ENCODE data around the gene BASP1.

BASP1 gene

DNA sequence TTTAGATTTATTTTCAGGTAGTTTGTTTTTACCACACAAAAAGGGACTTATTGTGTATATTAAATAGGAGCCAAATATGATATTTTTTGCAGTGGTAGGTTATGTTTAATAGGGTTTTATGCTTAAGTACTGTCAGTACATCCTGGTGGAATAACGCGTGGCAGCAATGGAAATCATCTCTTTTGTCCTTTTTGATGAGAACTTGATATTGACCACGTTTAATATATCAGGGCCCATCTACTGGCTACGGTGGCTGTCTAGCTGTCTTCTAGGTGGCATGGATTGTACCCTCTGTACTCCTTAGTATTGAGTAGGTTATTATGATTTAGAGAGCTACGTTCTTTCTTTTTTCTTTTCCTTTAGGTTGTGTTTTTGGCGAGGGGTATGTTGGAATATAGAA lies 2.6 kb downstream of the BASP1 start:
- DNase-seq (ENCODE audit: extremely low read depth, insufficient read length), result no peak
- Histone ChIP-seq H3K36me3 (ENCODE audit: control insufficient read depth, insufficient read depth, low read length) (no peaks in the 10 kb centered on the region), H3K4me3 (replicated peaks; ENCODE audit: low read depth, low read length) (no peak overlapping the region), H3K27me3 (replicated peaks; ENCODE audit: control insufficient read depth, insufficient read depth, low read length) (no peaks in the 10 kb centered on the region)
- TF ChIP-seq, protein P1, sequence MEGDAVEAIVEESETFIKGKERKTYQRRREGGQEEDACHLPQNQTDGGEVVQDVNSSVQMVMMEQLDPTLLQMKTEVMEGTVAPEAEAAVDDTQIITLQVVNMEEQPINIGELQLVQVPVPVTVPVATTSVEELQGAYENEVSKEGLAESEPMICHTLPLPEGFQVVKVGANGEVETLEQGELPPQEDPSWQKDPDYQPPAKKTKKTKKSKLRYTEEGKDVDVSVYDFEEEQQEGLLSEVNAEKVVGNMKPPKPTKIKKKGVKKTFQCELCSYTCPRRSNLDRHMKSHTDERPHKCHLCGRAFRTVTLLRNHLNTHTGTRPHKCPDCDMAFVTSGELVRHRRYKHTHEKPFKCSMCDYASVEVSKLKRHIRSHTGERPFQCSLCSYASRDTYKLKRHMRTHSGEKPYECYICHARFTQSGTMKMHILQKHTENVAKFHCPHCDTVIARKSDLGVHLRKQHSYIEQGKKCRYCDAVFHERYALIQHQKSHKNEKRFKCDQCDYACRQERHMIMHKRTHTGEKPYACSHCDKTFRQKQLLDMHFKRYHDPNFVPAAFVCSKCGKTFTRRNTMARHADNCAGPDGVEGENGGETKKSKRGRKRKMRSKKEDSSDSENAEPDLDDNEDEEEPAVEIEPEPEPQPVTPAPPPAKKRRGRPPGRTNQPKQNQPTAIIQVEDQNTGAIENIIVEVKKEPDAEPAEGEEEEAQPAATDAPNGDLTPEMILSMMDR (IDR thresholded peaks at IDR 0.05; ENCODE audit: insufficient read depth, low read length, poor library complexity, severe bottlenecking), result no peak

- no peak for DNase-seq (ENCODE audit: extremely low read depth, insufficient read length)
- TF ChIP-seq, protein P1 (IDR thresholded peaks at IDR 0.05; ENCODE audit: insufficient read depth, low read length, poor library complexity, severe bottlenecking), result no peak
- Histone ChIP-seq H3K27me3 (replicated peaks; ENCODE audit: control insufficient read depth, insufficient read depth, low read length) (no peaks in the 10 kb centered on the region), H3K4me3 (replicated peaks; ENCODE audit: low read depth, low read length) (no peak overlapping the region), H3K36me3 (ENCODE audit: control insufficient read depth, insufficient read depth, low read length) (no peaks in the 10 kb centered on the region)
These were observed 3.0 kb downstream of the BASP1 start for GRCh38 chr5:17220469-17220868.

DNA sequence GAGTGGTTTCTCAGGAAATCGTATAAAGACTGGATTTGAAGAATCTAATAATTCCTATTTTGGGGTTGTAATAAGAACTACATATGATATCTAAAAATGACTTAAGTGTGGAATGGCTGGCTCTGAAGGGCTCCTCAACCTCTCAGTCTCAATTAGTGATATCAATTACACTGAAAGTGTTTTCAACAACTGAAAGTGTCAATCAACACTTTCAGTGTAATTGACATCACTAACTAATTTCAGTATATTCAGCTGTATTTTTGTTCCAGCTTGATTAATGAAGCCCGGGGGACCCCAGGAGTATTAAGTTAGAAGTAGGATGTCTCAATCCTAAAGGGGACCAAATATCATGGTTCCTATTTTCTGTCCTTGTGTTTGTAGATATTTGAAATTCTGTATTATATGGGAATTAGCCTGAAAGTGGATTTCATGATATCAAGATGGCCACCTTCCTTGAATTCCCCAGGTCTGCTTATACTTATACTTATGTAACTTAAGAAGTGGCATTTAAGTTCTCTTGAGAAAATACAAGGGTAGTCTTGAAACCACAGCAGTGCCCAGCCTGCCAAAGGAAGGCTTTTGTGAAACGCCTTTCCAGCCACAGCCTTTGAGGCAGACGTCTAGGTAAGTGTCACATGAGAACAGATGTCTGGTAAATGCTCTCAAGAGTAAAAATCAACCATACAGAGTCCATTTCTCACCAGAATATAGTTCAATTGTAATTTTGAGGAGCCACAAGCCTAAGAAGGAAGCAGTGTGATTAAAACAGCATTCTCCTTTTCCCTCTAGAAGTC lies 4.6 kb downstream of the BASP1 start:
- H3K36me3 ChIP-seq (ENCODE audit: control insufficient read depth, insufficient read depth, low read length), result no peaks in the 10 kb centered on the region
- no peak overlapping the region for H3K4me3 ChIP-seq (replicated peaks; ENCODE audit: low read depth, low read length)
- TF ChIP-seq, protein P1 (IDR thresholded peaks at IDR 0.05; ENCODE audit: insufficient read depth, low read length, poor library complexity, severe bottlenecking), result no peak
- H3K27me3 ChIP-seq (replicated peaks; ENCODE audit: control insufficient read depth, insufficient read depth, low read length), result no peaks in the 10 kb centered on the region
- no peak for DNase-seq (ENCODE audit: extremely low read depth, insufficient read length)

GRCh38 chr5:17222664-17223063 lies 5.2 kb downstream of the BASP1 start:
- TF ChIP-seq, protein P1 (IDR thresholded peaks at IDR 0.05; ENCODE audit: insufficient read depth, low read length, poor library complexity, severe bottlenecking), result no peak
- Histone ChIP-seq H3K27me3 (replicated peaks; ENCODE audit: control insufficient read depth, insufficient read depth, low read length) (no peaks in the 10 kb centered on the region), H3K36me3 (ENCODE audit: control insufficient read depth, insufficient read depth, low read length) (no peaks in the 10 kb centered on the region), H3K4me3 (replicated peaks; ENCODE audit: low read depth, low read length) (no peak overlapping the region)
- DNase-seq (ENCODE audit: extremely low read depth, insufficient read length), result no peak

- TF ChIP-seq, protein P1 (IDR thresholded peaks at IDR 0.05; ENCODE audit: insufficient read depth, low read length, poor library complexity, severe bottlenecking), result no peak
- peak; percentile 24 for DNase-seq (ENCODE audit: extremely low read depth, insufficient read length)
- Histone ChIP-seq H3K27me3 (replicated peaks; ENCODE audit: control insufficient read depth, insufficient read depth, low read length) (no peaks in the 10 kb centered on the region), H3K36me3 (ENCODE audit: control insufficient read depth, insufficient read depth, low read length) (no peaks in the 10 kb centered on the region), H3K4me3 (replicated peaks; ENCODE audit: low read depth, low read length) (no peak overlapping the region)
These were observed 6.1 kb downstream of the BASP1 start for GRCh38 chr5:17223367-17224185.

Measured in GM06990 (cell line).